Islet of Langerhans (tissue), 1 donor: ENCODE data around the gene ESRRB.

Source experiments
- FAIRE-seq: peaks from one replicate; lab custom pipeline; 2011; peaks lifted over from hg19 to GRCh38; lab: Jason Lieb, UNC

The ESRRB gene

GRCh38 chr14:76450476-76450875 lies 74.5 kb downstream of the ESRRB start:
- no peak for FAIRE-seq

GRCh38 chr14:76456200-76456599 lies 80.3 kb downstream of the ESRRB start:
- no peak for FAIRE-seq

DNA sequence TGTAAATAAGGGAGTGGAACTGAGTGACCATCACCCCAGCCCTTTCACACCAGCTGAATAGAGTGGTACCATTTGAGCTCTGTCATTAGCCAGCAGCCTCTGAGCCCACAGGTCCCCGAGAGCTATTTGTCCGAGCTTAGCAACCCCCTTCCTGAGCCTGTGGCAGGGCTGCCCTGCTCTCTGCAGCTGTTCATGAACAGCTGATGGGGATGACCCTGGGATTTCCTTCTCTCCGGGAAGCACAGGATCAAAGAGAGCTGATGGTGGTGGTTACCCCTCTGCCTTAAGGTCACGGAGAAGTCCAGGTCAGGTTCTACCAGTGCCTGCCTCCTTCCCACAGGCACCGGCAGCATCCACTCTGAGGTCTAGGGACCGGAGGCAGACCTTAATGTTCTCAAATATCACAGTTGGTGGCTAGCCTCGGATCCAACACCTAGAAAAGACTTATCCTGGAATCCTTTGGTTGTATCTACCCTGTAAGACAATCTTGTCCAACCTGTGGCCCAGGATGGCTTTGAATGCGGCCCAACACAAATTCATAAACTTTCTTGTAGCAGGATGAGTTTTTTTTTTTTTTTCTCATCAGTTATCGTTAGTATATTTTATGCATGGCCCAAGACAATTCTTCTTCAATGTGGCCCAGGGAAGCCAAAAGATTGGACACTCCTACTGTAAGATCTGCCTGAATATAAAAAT lies 81.1 kb downstream of the ESRRB start:
- FAIRE-seq, result no peak

- FAIRE-seq, result no peak
These were observed 81.9 kb downstream of the ESRRB start for GRCh38 chr14:76457841-76458240.

DNA sequence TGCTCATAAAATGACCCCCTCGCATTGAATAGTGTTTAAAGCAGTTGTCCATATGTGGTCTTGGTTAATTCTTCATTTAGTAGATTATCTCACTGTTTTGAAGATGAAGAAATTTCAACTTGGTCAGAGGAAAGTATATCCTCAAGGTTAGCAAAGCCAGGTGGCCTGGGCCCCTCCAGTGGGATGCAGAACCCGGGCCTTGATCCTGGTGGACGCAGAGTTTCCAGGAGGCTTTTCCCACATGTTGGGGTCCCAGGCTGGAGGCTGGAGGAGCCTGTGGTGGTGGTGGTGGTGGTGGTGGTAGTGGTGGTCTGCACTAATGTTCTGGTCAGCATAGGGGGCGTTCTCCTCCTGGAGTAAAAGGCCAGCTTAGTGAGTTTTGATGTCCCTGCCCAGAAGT lies 85.9 kb downstream of the ESRRB start:
- FAIRE-seq, result no peak

GRCh38 chr14:76462330-76462729 lies 86.4 kb downstream of the ESRRB start:
- no peak for FAIRE-seq

DNA sequence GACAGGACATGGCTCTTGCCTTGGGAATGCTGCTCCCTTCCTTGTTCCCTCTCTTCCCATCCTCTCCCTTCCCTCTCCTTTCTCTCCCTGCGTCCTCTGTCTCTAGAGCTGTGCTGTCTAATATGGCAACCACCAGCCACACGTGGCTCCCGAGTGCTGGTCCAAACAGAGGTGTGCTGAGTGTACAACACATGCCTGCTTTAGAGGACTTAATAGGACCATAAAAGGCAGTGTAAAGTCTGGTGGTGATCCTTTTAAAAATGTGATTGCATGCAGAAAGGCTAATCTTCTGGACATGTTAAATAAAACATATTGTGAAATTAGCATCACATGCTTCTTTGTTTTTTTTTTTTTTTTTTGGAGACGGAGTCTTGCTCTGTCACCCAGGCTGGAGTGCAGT lies 87.2 kb downstream of the ESRRB start:
- no peak for FAIRE-seq

DNA sequence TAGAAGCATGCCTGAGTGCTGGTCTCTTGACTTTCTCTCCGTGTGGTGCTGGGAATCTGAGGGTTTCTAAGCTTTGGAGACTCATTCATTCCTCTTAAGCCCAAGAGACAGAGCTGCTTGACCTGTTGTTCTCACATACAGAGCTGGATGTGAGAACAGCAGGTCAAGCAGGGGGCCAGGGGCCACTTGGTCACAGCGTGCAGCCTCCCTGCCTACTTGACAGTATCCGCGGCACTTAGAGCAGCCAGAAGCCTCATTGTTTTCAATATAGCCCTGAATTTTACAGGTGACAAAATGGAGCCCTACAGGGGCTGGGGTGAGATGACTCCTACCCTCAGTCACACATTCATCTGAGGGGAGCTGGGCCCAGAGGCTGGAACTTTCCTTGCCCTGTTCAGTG lies 88.9 kb downstream of the ESRRB start:
- FAIRE-seq, result no peak

GRCh38 chr14:76465664-76466063 lies 89.7 kb downstream of the ESRRB start:
- no peak for FAIRE-seq

DNA sequence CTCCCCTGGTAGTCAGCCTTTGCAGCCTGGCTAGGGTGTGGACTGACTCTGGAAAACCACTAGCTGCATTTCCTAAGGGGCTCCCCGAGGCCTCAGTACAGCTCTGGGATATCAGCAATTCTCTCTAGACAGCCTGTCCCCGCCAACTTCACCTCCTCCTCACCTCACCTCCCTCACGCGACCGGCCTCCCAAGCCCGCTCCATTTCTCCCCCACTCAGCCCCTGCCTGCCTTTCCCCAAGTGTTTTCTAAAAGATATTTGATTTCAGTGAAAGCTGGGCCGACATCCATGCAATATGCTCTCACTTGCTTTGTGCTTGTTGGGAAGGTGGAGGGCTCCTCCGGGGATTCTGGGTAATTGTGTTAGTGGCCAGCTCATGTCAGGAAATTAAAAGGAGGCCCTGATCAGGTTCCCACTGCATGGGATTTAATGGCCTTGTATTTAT lies 91.8 kb downstream of the ESRRB start:
- no peak for FAIRE-seq

- FAIRE-seq, result no peak
These were observed 96.3 kb downstream of the ESRRB start for GRCh38 chr14:76472199-76472723.

GRCh38 chr14:76473481-76474263 lies 97.7 kb downstream of the ESRRB start:
- FAIRE-seq, result no peak

DNA sequence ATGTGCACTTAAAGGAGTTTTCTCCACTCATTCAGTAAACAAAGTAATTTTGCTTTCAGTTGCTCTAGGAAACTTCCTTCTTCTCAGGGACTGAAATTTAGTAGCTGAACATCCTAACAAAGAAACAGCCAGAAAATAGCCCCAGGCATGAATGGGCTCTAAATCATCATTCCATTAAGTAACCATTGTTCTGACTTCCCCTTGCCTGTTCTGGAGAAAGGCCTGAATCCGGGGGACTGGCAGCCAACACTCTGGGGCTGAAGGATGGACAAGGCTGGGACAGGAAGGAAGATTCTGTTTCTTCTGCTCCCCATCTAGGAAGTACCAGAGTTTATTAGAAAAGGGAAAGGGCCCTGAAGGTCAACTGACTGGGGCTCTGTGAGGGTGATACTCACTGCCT lies 104.5 kb downstream of the ESRRB start:
- no peak for FAIRE-seq

DNA sequence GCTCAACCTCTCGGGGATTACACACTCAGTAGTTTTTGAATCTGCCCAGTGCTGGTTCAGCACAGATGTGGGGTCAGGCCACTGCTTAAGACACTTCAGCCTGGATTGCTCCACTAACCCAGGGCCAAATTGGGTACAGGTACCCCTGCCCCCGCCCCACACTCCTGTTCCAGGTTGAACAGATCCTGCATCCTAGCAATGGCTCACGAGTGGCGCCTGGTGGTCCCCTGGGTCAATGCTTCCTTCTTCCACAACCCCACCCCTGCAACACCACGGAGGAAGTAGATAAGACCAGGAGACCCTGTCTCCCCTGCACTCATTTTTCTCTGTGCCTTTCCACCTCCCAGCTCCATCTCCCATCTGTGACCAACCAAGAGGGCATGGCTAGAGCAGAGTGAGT lies 108.4 kb downstream of the ESRRB start:
- FAIRE-seq, result no peak

- no peak for FAIRE-seq
These were observed 110.4 kb downstream of the ESRRB start for GRCh38 chr14:76486251-76486743.

GRCh38 chr14:76488551-76488950 lies 112.6 kb downstream of the ESRRB start:
- no peak for FAIRE-seq

GRCh38 chr14:76489667-76490066 lies 113.7 kb downstream of the ESRRB start:
- no peak for FAIRE-seq

DNA sequence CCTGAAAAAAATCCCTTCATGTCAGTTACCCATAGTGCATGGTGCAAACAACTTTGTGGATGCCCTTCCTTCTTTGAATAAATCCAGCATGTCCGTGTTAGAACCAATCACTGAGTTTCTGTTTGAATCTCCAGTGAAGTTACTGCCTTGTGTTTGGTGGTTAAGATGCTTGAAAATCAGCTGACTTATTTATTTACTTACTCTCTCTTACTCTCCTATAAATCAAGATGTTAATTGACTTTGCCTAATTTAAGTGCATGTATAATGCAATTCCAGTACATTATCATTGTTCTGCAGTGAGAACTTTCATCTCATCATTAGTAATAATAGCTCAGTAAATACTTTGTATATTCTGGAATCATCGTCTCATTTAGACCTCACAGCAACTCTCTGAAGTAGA lies 114.2 kb downstream of the ESRRB start:
- no peak for FAIRE-seq

DNA sequence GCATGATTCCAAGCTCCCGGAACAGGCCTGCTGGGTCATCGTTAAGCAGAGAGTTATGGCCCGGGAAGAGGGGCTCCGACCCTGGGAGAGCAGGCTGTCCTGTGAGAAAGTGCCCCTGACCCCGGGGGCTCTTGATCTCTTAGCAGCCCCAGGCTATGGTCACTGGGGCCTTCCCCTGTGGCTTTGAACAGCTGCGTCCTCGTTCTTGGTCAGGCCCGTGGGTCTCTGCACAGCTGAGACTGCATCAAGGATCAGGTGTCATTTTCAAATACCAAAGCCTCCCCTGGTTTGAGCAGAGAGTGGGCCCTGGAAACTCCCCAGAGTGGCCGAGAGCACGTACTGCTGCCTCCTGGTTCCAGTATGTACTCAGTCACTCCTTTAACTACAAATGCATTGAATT lies 114.8 kb downstream of the ESRRB start:
- FAIRE-seq, result no peak

- no peak for FAIRE-seq
These were observed 115.4 kb downstream of the ESRRB start for GRCh38 chr14:76491172-76491930.

DNA sequence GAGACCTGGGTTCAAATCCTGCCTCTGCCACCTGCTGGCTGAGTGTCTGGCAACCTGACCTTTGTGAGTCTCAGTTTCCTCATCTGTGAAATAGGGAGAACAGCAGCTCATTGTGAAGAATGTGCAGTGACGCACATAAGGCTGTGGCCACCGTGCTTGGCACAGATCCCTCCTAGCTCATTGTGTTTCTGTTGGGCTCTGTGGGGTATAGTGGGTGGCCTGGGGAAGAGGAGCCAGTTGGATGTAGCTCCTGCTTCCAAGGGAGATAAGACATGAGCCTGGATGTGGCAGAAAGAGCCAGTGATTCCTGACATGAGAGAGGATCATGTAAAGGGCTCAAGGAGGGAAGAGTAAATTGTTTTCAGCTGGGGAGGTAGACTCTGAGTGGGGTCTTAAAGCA lies 120.0 kb downstream of the ESRRB start:
- FAIRE-seq, result no peak

DNA sequence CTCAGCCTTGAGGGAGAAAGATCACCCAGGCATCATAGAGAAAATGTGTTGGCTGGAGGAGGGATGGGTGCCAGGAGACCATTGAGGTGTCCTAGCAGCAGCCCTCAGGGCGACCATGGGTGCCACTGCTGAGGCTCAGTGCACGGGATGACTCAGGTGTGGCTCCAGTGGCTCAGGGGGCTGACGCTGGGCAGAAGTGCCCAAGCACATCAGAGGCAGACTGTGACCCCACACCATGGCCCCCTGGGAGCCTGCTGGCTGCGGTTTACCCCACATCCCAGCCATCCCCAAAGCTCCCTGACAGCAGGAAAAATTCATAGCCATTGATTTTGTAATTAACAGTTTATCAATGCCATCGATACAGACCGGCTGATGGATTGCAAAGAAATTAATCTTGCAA lies 120.7 kb downstream of the ESRRB start:
- no peak for FAIRE-seq
